Caki2 (cell line): ENCODE data around the gene TFAP2A. TPM values are rescaled to one million over a fixed set of nuclear protein-coding genes. Genes with fewer than 3 reads are reported as not detected.

ENCODE experiments used
- DNase-seq: peaks from one replicate; pipeline ENCODE4 v3.0.0-alpha.2; 2015; ENCODE audit warnings: low read depth
- in situ Hi-C: cut with HindIII; loops from 2 replicates; pipeline ENCODE4 v1.10.0; 2016; ENCODE audit warnings: low sequenced_read_pairs, low pct_unique_long_range_greater_than_20kb, mixed read lengths
- total RNA-seq: library from RNA; depleted of rRNA; stranded (reverse); fragments of >200 nt; shearing (Covaris generic); gene quantifications from 2 replicates; pipeline ENCODE4 v1.2.3, GENCODE V29; 2014; ENCODE audit warnings: low replicate concordance; rRNA removed

TFAP2A gene
- total RNA-seq: 2.1 and 4.2 TPM in 2 replicates

GRCh38 chr6:10414756-10415616 is at the start of gene TFAP2A:
TSS of gene TFAP2A (minus strand) at chr6:10415074. CDS start at chr6:10414991, 83 bp downstream.
- in situ Hi-C loops: no loop called here
- DNase-seq: peak; percentile 82

GRCh38 chr6:10463491-10464481 is 48.9 kb upstream of the TFAP2A start:
- DNase-seq: peak; percentile 45
- in situ Hi-C loops: no loop called here

GRCh38 chr6:10463040-10463439 is 48.2 kb upstream of the TFAP2A start:
- in situ Hi-C loops: no loop called here
- DNase-seq: no peak

DNA sequence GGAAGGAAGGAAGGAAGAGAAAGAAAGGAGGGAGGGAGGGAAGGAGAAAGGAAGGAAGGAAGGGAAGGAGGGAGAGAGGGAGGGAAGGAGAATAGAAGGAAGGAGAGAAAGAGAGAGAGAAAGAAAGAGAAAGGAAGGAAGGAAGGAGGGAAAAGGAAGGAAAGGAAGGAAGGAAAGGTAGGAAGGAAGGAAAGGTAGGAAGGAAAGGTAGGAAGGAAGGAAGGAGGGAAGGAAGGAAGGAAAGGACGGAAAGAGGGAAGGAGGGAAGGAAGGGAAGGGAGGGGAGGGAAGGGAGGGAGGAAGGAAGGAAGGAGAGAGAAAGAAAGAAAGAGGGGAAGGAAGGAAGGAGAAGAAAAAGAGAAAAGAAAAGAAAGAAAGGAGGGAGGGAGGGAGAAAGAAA is 47.0 kb upstream of the TFAP2A start:
- DNase-seq: no peak

GRCh38 chr6:10460096-10460495 is 45.2 kb upstream of the TFAP2A start:
- no peak for DNase-seq
- in situ Hi-C loops: no loop called here

More for the DNA sequence above, 47.0 kb upstream of the TFAP2A start:
- in situ Hi-C loops: no loop called here

- no peak for DNase-seq
- in situ Hi-C loops: no loop called here
These were observed 43.4 kb upstream of the TFAP2A start for GRCh38 chr6:10458287-10458686.

- DNase-seq: no peak
- in situ Hi-C loops: no loop called here
These were observed 38.7 kb upstream of the TFAP2A start for GRCh38 chr6:10453596-10453995.

DNA sequence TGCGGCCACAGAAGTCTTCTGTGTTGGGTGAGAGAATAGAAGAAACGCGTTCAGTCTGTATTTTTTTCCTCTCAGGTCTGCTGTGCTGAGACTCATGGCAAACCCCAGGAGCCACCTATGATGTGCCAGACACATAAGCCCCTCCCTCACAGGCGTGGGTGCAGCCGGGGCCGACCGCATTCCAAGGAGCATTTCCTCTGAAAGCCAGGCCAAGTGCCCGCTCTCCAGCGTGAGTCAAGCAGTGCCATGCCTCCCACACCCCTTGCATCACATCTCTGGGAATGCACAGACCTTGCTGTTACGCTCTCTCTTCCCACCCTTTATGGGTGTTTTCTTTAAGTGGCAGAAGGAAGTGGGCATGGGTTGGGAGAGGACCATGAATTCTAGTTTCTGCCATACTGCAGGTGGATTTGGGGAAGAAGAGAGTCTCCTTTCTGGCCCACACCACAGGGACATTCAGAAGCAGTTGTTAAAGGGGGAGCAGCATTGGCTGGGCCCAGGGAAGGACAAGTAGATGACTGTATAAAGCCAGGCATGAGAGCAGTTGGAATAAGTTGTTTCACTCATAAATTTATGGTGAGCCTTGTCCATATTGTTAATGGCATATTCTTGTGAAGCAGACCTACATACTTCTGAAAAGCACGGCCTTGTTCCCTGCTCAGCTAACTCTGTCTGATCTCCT is 37.1 kb upstream of the TFAP2A start:
- in situ Hi-C loops: no loop called here
- peak; percentile 91 for DNase-seq

- in situ Hi-C loops: no loop called here
- DNase-seq: no peak
These were observed 36.5 kb upstream of the TFAP2A start for GRCh38 chr6:10451394-10451793.

- no peak for DNase-seq
- in situ Hi-C loops: no loop called here
These were observed 34.9 kb upstream of the TFAP2A start for GRCh38 chr6:10449751-10450150.

DNA sequence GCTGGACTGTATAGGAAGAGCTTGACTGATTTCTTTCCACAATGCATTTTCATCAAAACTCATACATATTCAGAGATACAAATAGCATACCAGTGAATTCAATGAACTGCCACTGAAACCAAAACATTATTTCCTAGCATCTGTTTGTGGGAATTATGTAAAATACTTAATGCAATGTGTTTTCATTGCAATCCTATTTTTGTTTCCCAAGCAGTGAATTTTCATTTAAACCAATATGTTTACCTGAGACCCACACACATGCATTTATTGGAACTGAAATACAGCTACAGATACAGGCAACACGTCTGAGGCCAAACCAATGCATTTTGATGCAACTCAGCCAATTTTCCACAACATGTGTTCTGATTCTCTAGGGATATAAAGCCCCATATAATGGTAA is 33.2 kb upstream of the TFAP2A start:
- in situ Hi-C loops: no loop called here
- DNase-seq: no peak

- in situ Hi-C loops: no loop called here
- no peak for DNase-seq
These were observed 31.7 kb upstream of the TFAP2A start for GRCh38 chr6:10446548-10446947.

DNA sequence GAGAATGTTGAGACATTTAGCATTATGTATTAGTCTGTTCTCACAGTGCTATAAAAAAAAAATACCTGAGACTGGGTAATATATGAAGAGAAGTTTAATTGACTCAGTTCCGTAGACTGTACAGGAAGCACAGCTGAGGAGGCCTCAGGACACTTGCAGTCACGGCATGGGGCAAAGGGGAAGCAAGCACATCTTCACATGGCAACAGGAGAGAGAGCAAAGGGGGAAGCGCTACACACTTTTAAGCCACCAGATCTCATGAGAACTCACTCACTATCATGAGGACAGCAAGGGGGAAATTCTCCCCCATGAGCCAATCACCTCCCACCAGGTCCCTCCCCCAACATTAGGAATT is 26.8 kb upstream of the TFAP2A start:
- DNase-seq: no peak
- in situ Hi-C loops: no loop called here

DNA sequence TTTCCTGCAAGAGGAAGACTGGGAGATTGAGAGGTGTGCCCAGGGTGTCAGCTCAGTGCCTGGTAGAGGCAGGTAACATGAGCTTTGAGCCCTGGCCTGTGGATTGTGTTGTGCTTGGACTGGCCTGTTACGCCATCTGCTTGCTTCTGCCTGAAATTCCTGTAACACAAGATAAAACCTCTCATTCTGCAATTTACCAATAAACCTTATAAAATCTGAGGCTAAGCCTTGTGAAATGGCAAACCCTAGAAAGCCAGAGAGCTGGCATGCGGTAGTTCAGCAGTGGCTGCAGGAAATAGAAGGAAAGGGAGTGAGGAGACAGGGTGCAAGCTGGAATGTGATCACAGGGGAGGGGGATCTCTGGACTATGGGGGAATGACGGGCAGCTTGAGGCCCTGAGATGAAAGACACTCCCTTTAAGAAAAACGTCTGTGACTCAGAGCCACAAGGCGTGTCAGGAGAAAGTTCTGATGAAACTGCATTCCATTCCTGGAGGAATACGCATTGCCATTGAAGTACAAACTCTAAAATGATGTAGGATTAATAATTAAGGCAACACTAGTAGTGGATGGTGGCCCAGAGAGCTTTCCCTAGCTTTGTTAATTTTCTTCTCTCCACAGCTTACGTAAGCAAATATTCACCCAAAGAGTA is 26.3 kb upstream of the TFAP2A start:
- DNase-seq: peak; percentile 99
- in situ Hi-C loops: no loop called here

- in situ Hi-C loops: no loop called here
- no peak for DNase-seq
These were observed 23.0 kb upstream of the TFAP2A start for GRCh38 chr6:10437891-10438290.

DNA sequence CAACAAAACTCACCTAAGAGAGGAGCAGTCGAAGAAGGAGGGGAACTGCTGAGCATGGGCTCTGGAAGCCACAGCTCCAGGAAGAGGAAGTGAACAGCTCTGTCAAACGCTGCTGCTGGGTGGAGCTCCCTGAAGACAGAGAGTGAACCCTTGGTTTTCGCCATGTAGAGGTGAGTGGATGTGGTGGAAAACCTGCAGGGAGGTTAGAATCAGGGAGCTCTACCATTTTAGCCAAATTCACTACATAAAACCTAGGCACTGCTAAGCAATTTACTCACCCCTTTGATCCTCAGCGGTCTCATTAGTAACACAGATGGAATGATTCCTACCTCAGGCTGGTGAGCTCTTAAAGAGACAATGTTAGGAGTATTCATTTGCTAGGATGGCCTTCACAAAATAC is 19.4 kb upstream of the TFAP2A start:
- in situ Hi-C loops: no loop called here
- no peak for DNase-seq

DNA sequence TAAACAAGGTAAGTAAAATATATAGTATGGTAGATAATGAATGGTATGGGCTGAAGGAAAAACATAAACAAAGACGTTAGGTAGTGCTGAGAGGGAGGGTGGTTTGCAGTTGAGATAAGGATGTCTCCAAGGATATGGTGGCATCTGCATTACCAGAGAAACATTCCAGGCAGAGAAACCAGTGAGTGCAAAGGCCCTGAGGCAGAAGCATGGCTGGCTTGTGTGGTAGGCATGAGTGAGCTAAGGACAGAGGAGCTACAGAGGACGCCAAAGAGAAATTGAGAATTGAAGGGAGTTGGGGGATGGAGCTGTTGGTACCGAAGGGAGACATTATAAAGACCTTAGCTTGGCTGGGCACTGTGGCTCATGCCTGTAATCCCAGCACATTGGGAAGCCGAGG is 18.4 kb upstream of the TFAP2A start:
- DNase-seq: no peak
- in situ Hi-C loops: no loop called here
